Natural killer cell treated with Interleukin-12 subunit alpha and Interleukin-12 subunit beta and Interleukin-15 and Interleukin-18, amount 100 ng/mL, for 72 hours (primary cell): ENCODE results near the gene BMPR1B. TPM values are rescaled to one million over a fixed set of nuclear protein-coding genes. Genes with fewer than 3 reads are reported as not detected.
"Not testable (repeated sequence)": the region's sequence is repeated elsewhere in the genome, so short reads cannot be mapped to it uniquely, and the experiment has no call there.

Source experiments
- ATAC-seq, 2 donors: fragments of 150-1000 bp; cut with Tn5 transposase in 1 of 2; sonication (Bioruptor Pico), chemical (Tn5 transposase) in 1 of 2; 2 replicates each; pipeline ENCODE4 v1.10.0; 2021
- DNase-seq: peaks from one replicate; pipeline ENCODE4 v3.0.0; 2022; ENCODE audit warnings: low spot score
- H3K27ac Mint-ChIP-seq, 2 donors: 1 replicate in 1 of 2; 2 replicates in 1 of 2; pipeline ENCODE4 v1.8.0; 2022; ENCODE audit warnings: mixed read lengths in 2 of 2, mild to moderate bottlenecking in 1 of 2, moderate library complexity in 1 of 2
- H3K27me3 Mint-ChIP-seq, 2 donors: 1 replicate in 1 of 2; 2 replicates in 1 of 2; pipeline ENCODE4 v1.8.0; 2022; ENCODE audit warnings: mixed read lengths in 2 of 2
- H3K36me3 Mint-ChIP-seq: one replicate; pipeline ENCODE4 v1.8.0; 2022; ENCODE audit warnings: mixed read lengths
- H3K4me1 Mint-ChIP-seq, 2 donors: 1 replicate in 1 of 2; 2 replicates in 1 of 2; pipeline ENCODE4 v1.8.0; 2022; ENCODE audit warnings: low read depth in 2 of 2, mixed read lengths in 2 of 2, mild to moderate bottlenecking in 1 of 2
- H3K4me3 Mint-ChIP-seq: one replicate; pipeline ENCODE4 v1.8.0; 2022; ENCODE audit warnings: mixed read lengths
- H3K9me3 Mint-ChIP-seq: 2 replicates; pipeline ENCODE4 v1.8.0; 2022; ENCODE audit warnings: mixed read lengths
- total RNA-seq, 2 donors: library from RNA; stranded (reverse); gene quantifications; one replicate each; pipeline ENCODE4 v1.2.3, GENCODE V29; 2022

BMPR1B gene
- total RNA-seq, 2 donors from 2014 or later = not detected

- no peak overlapping the region for H3K4me3 Mint-ChIP-seq
These were observed 372.1 kb downstream of the BMPR1B start for GRCh38 chr4:95129821-95130311.

GRCh38 chr4:95134016-95134415, 376.3 kb downstream of the BMPR1B start:
- H3K36me3 Mint-ChIP-seq, DNase-seq, H3K27ac Mint-ChIP-seq, H3K4me3 Mint-ChIP-seq, ATAC-seq, H3K4me1 Mint-ChIP-seq, H3K27me3 Mint-ChIP-seq, H3K9me3 Mint-ChIP-seq: not testable (repeated sequence)

More at GRCh38 chr4:95129821-95130311, 372.1 kb downstream of the BMPR1B start:
- Mint-ChIP-seq H3K36me3 (no peaks in the 10 kb centered on the region), H3K27me3 (peaks cover 5 to 11% of the 10 kb centered on the region in 2 donors), H3K4me1 (peaks cover 5% of the 10 kb centered on the region in 2 donors), H3K27ac (no peak overlapping the region), H3K9me3 (no peaks in the 10 kb centered on the region)
- ATAC-seq (no peak), DNase-seq (no peak)

DNA sequence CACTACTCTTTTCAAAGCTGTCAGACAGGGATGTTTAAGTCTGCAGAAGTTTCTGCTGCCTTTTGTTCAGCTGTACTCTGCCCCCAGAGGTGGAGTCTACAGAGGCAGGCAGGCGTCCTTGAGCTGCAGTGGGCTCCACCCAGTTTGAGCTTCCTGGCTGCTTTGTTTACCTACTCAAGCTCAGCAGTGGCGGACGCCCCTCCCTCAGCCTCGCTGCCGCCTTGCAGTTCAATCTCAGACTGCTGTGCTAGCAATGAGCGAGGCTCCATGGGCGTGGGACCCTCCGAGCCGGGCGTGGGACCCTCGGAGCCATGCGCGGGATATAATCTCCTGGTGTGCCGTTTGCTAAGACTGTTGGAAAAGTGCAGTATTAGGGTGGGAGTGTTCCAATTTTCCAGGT, 381.7 kb downstream of the BMPR1B start:
- H3K9me3 Mint-ChIP-seq, DNase-seq, H3K4me3 Mint-ChIP-seq, H3K27ac Mint-ChIP-seq, H3K36me3 Mint-ChIP-seq, H3K4me1 Mint-ChIP-seq, H3K27me3 Mint-ChIP-seq, ATAC-seq: not testable (repeated sequence)

DNA sequence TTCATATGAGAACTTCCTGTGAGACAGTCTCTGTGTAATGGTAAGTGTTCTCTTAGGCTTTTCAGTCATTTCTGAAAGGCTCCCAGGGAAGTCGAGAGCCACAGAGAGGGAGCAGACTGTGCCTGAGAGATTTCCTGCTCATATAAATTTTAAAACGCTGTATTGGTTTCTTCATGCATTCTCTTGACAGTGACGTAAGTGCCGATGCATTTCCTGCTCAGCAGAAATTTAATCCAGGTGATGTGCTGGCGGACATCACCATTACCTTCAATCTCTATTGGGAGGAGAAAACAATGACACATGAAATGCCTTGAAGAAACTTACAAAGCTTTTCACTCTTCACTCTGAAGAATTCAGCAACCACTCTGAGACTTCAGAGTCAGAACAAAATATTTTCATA, 383.6 kb downstream of the BMPR1B start:
- Mint-ChIP-seq H3K27ac (no peak overlapping the region), H3K4me1 (no peaks in the 10 kb centered on the region), H3K27me3 (peaks cover 0 to 7% of the 10 kb centered on the region in 2 donors), H3K4me3 (no peak overlapping the region), H3K9me3 (peaks cover 8% of the 10 kb centered on the region), H3K36me3 (peaks cover 5% of the 10 kb centered on the region)
- DNase-seq (no peak), ATAC-seq (no peak)

GRCh38 chr4:95142932-95143331, 385.2 kb downstream of the BMPR1B start:
- no peak for ATAC-seq
- Mint-ChIP-seq H3K36me3 (peaks cover 5% of the 10 kb centered on the region), H3K9me3 (peaks cover 6% of the 10 kb centered on the region), H3K27me3 (peaks cover 0 to 7% of the 10 kb centered on the region in 2 donors), H3K4me1 (no peaks in the 10 kb centered on the region), H3K27ac (no peak overlapping the region), H3K4me3 (no peak overlapping the region)
- DNase-seq = no peak

DNA sequence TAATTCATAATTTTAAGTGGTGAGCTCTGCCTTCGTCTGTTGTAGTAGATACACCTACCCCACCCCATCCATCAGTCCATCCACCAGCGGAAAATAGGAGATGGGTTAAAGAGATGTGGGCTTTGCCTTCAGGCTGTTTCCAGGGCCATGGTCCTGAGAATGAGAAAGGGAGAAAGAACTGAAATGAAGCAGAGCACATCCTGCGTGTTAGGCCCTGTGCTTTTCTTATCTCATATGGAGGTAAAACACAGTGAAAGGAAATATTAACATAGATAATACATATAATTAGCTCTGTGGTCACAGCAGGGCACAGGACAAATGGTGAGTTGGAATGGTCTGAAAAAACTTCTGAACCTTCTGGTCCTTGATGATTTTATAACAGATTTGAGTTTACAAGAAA, 393.5 kb downstream of the BMPR1B start:
- no peak overlapping the region for H3K27ac Mint-ChIP-seq
- DNase-seq = no peak

DNA sequence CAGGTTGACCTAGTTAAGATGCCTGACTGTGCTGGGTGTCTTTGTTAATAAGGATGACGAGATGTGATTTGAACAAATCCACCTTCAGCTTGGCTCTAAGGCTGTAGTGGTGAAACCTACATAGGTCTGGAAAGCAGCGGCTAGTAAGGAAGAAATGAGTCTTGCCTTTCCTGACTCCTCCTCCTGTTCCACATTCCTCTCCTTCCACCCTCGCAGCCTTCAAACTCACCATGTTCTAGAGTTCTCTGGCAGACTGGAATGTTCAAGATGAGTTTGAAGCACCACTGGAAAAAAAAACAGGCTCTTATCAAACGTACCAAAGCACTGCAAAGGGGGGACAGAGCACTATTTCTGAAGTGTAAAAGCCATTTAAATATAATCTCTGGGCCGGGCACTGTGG, 395.4 kb downstream of the BMPR1B start:
- H3K27me3 Mint-ChIP-seq = peaks cover 0 to under 1% of the 10 kb centered on the region in 2 donors
- no peaks in the 10 kb centered on the region for H3K9me3 Mint-ChIP-seq
- peaks cover 10 to 12% of the 10 kb centered on the region in 2 donors for H3K4me1 Mint-ChIP-seq
- ATAC-seq = no peak
- H3K27ac Mint-ChIP-seq = no peak overlapping the region
- H3K4me3 Mint-ChIP-seq = no peak overlapping the region
- DNase-seq = no peak
- H3K36me3 Mint-ChIP-seq = no peaks in the 10 kb centered on the region

More for the DNA sequence above, 393.5 kb downstream of the BMPR1B start:
- ATAC-seq = no peak
- Mint-ChIP-seq H3K36me3 (no peaks in the 10 kb centered on the region), H3K27me3 (no peaks in the 10 kb centered on the region), H3K4me1 (peaks cover 8 to 10% of the 10 kb centered on the region in 2 donors), H3K9me3 (no peaks in the 10 kb centered on the region), H3K4me3 (no peak overlapping the region)

DNA sequence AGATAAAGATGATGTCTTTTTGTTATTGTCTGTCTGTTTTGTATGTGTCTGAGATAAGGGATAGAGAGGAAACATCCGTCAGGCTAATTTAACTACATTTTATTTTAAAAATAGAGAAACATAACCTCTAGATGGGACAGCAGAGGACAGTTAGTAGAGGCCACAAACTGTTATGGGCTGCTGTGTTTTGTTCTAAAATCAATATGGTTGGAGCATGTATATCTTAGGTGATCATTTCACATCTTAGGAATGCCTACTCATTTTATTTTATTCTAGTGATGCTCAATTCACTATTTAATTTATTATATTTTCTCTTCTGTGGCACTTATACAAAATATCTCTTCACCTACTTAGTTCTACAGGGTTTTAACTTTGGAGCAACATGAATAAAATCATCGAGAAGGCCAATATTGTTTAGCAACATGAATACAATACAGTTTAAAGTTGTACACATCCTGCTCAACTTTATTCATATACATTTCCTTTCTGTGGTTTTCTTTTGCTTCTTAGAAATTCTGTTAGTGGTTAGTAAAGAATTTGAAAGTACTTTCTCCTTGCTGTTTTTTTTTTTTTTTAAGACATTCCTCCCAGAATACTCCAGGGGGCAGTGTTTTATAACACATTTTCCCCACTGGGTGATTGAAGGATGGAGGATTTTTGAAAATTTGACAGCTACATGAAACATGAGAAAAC, 398.1 kb downstream of the BMPR1B start:
- no peaks in the 10 kb centered on the region for H3K36me3 Mint-ChIP-seq
- no peak for DNase-seq
- H3K27me3 Mint-ChIP-seq = peaks cover 5 to 7% of the 10 kb centered on the region in 2 donors
- peaks cover 25 to 27% of the 10 kb centered on the region in 2 donors for H3K4me1 Mint-ChIP-seq
- ATAC-seq = peak; percentile 17 to 61
- peak overlapping the region; percentile 30 for H3K4me3 Mint-ChIP-seq
- no peak overlapping the region for H3K27ac Mint-ChIP-seq
- no peaks in the 10 kb centered on the region for H3K9me3 Mint-ChIP-seq

DNA sequence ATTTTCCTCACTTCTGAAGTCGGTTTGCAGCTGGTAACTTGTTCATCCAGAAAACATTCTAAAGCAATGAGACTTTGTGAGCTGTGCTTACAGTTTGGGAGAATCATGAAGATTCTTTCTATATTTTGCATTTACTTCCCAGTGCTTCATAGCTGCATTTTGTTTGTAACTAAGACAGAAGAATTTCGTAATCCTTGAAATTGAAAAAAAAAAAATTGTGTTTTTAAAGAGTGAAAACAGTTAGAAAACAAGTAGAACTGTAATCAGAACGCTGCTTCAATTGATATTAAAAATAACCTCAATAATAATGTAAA, 398.7 kb downstream of the BMPR1B start:
- Mint-ChIP-seq H3K9me3 (no peaks in the 10 kb centered on the region), H3K27ac (no peak overlapping the region), H3K4me1 (peaks cover 25 to 32% of the 10 kb centered on the region in 2 donors), H3K36me3 (no peaks in the 10 kb centered on the region), H3K4me3 (peak overlapping the region; percentile 29), H3K27me3 (peaks cover 6 to 7% of the 10 kb centered on the region in 2 donors)
- DNase-seq (no peak), ATAC-seq (no peak)

- Mint-ChIP-seq H3K9me3 (no peaks in the 10 kb centered on the region), H3K4me1 (peaks cover 29 to 39% of the 10 kb centered on the region in 2 donors), H3K36me3 (no peaks in the 10 kb centered on the region), H3K4me3 (no peak overlapping the region), H3K27me3 (peaks cover 6 to 7% of the 10 kb centered on the region in 2 donors), H3K27ac (no peak overlapping the region)
- DNase-seq (no peak), ATAC-seq (no peak)
These were observed 399.8 kb downstream of the BMPR1B start for GRCh38 chr4:95157596-95157995.

- Mint-ChIP-seq H3K27ac (no peak overlapping the region), H3K4me1 (peaks cover 29 to 42% of the 10 kb centered on the region in 2 donors), H3K27me3 (peaks cover 6 to 7% of the 10 kb centered on the region in 2 donors), H3K36me3 (no peaks in the 10 kb centered on the region), H3K4me3 (no peak overlapping the region), H3K9me3 (no peaks in the 10 kb centered on the region)
- ATAC-seq (no peak), DNase-seq (no peak)
These were observed 400.3 kb downstream of the BMPR1B start for GRCh38 chr4:95158045-95158444.

DNA sequence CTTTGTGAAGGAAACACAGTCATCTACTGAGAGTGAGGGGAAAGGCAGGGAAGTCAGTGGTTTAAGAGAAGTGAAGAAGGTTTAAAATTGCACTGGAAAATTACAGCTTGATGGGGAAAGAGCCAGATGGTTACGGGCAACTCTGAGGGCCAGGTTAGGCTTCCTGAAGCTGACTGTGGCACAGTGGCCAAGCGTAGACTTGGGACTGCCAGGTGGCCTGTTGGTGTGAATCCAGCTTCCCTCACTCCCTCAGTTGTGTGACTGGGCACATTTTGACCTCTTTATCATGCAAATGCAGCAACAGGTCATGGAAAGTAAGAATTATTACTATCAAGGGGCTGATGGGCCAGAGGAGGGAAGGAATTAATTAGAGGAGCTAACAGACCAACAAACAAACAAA, 400.9 kb downstream of the BMPR1B start:
- ATAC-seq = no peak
- peaks cover 29 to 42% of the 10 kb centered on the region in 2 donors for H3K4me1 Mint-ChIP-seq

DNA sequence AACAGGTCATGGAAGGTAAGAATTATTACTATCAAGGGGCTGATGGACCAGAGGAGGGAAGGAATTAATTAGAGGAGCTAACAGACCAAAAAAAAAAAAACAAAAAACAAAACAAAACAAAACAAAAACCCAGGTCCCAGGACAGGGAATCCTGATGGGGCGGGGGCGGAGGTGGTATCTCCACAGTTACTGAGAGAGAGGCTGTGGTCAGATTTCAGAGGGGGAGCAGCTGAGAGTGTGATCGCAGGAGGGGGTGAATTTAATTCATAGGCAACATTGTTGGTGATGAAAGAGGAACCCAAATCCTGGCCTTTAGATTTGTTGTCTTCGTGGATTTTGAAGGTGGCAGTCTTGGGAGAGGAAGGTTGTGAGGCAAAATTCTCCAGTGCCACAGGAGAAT, 401.6 kb downstream of the BMPR1B start:
- Mint-ChIP-seq H3K27ac (peak overlapping the region in 1 of 2 donors; percentile 30), H3K27me3 (peaks cover 6 to 7% of the 10 kb centered on the region in 2 donors), H3K4me1 (peaks cover 29 to 42% of the 10 kb centered on the region in 2 donors), H3K36me3 (no peaks in the 10 kb centered on the region), H3K9me3 (no peaks in the 10 kb centered on the region), H3K4me3 (no peak overlapping the region)
- no peak for DNase-seq
- no peak for ATAC-seq

More for the DNA sequence above, 400.9 kb downstream of the BMPR1B start:
- H3K27ac Mint-ChIP-seq = peak overlapping the region in 1 of 2 donors; percentile 30
- H3K9me3 Mint-ChIP-seq = no peaks in the 10 kb centered on the region
- H3K27me3 Mint-ChIP-seq = peaks cover 6 to 7% of the 10 kb centered on the region in 2 donors
- no peak overlapping the region for H3K4me3 Mint-ChIP-seq
- no peaks in the 10 kb centered on the region for H3K36me3 Mint-ChIP-seq
- no peak for DNase-seq

DNA sequence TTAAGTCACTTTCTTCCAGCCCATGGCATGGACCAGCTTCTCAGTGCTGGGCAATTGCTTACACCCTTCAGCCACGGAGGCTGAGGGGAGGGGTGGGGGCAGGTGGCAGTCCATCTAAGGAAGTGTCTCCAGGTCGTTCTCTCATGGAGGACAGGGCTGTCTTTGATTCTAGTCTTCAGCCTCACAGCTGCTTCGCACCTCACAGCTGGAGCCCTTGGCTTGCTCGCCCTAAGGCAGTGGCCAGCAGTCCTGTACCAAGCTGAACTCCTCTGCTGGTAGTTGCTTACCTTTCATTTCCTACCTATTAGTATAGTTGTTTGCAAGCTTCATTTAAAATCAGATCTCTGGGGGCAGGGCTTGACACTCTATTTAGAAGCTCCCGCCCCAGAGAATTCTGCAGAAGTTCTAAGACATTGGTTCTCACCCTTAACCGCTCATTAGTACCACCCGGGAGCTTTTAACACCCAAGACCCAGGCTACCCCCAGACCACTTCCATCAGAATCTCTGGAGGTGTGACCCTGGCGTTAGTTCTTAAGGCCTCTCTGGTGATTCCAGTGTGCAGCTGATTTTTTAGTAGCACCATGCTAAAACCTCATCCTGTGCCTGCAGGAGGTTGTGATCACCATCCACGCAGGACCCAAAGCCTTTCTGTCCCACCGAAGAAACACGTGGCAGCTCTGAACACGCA, 404.2 kb downstream of the BMPR1B start:
- H3K27ac Mint-ChIP-seq = no peak overlapping the region
- H3K4me3 Mint-ChIP-seq = no peak overlapping the region
- DNase-seq = no peak
- no peaks in the 10 kb centered on the region for H3K36me3 Mint-ChIP-seq
- ATAC-seq = peak in 1 of 2 donors; percentile 50
- peaks cover 6 to 7% of the 10 kb centered on the region in 2 donors for H3K27me3 Mint-ChIP-seq
- no peaks in the 10 kb centered on the region for H3K9me3 Mint-ChIP-seq
- peaks cover 17 to 37% of the 10 kb centered on the region in 2 donors for H3K4me1 Mint-ChIP-seq
